K562 (cell line): ENCODE data around the gene UBASH3A. TPM values are rescaled to one million over a fixed set of nuclear protein-coding genes. Genes with fewer than 3 reads are reported as not detected.
A peak's percentile ranks its signal among the peaks of the same experiment; 100 is the strongest.

ENCODE experiments used
- ATAC-seq: fragments of 200-7000 bp; cut with Tn5 transposase; 3 replicates; pipeline ENCODE4 v1.9.1; 2020; ENCODE audit warnings: moderate library complexity
- BruUV-seq: library from RNA; stranded (reverse); fragments of 400-500 nt; replicated peaks from 2 replicates; lab custom pipeline; 2021; lab: Mats Ljungman, UMichigan
- CTCF ChIA-PET: fragments of 300-600 bp; formaldehyde crosslinking; extraction: SDS; loops from one replicate; lab custom pipeline; 2021; ENCODE audit warnings: low intra/inter-chr PET ratio; lab: Yijun Ruan, JAX
- POLR2A ChIA-PET: fragments of 300-600, 350-650 bp; sonication (Branson Sonifier 250); formaldehyde crosslinking; extraction: SDS; loops from one replicate; lab custom pipeline; 2021; ENCODE audit warnings: antibody characterized with exemption, inconsistent platforms; lab: Yijun Ruan, JAX
- DNase-seq, 4 experiments: peaks; one replicate each; pipeline versions ENCODE4 v3.0.0 to v3.0.0-alpha.2; 2011 to 2018; ENCODE audit warnings: low spot score in 3 of 4, mixed read lengths in 3 of 4; ENCODE audit errors: extremely low read depth in 1 of 4
- FAIRE-seq: peaks from 2 replicates; lab custom pipeline; 2011; peaks lifted over from hg19 to GRCh38; lab: Jason Lieb, UNC
- H2AFZ ChIP-seq: 2 replicates; pipeline ENCODE4 v1.6.0; 2011; ENCODE audit warnings: low read depth, low read length, control low read depth, inconsistent platforms
- H3K27ac ChIP-seq: fragments of 200-600 bp; 3 replicates; pipeline ENCODE4 v1.8.0; 2011; ENCODE audit warnings: low read depth, mild to moderate bottlenecking, control low read depth, inconsistent platforms, low read length, moderate library complexity, mixed read lengths; ENCODE audit errors: extremely low read depth
- H3K27me3 ChIP-seq, 2 experiments: fragments of 300-600 bp in 1 of 2; 2 replicates in 1 of 2; 3 replicates in 1 of 2; pipeline versions ENCODE4 v1.6.0 to v1.8.0; 2011; ENCODE audit warnings: inconsistent platforms in 2 of 2, low read length in 2 of 2, mild to moderate bottlenecking in 1 of 2, mixed read lengths in 1 of 2, moderate library complexity in 1 of 2; ENCODE audit not compliant: control insufficient read depth in 2 of 2, insufficient read depth in 2 of 2
- H3K36me3 ChIP-seq: fragments of 300-600 bp; 3 replicates; pipeline ENCODE4 v1.8.0; 2011; ENCODE audit warnings: mild to moderate bottlenecking, low read length, inconsistent platforms; ENCODE audit not compliant: control insufficient read depth, insufficient read depth
- H3K4me1 ChIP-seq, 2 experiments: fragments of 200-600 bp in 1 of 2; replicated peaks in 1 of 2; 2 replicates in 1 of 2; 3 replicates in 1 of 2; pipeline versions ENCODE4 v1.5.1 to v1.8.0; 2011; ENCODE audit warnings: inconsistent platforms in 2 of 2, low read length in 2 of 2, mild to moderate bottlenecking in 1 of 2, mixed read lengths in 1 of 2, moderate library complexity in 1 of 2; ENCODE audit not compliant: control insufficient read depth in 2 of 2, insufficient read depth in 2 of 2
- H3K4me2 ChIP-seq: 2 replicates; pipeline ENCODE4 v1.6.1; 2011; ENCODE audit warnings: low read length, control low read depth, inconsistent platforms, mixed read lengths; ENCODE audit not compliant: insufficient read depth
- H3K4me3 ChIP-seq: fragments of 200-600 bp; sonication (generic), shearing (Covaris generic); 2 replicates; pipeline ENCODE4 v1.5.1; 2016; ENCODE audit warnings: control low read depth, inconsistent platforms
- H3K79me2 ChIP-seq: fragments of 200-600 bp; 3 replicates; pipeline ENCODE4 v1.8.0; 2011; ENCODE audit warnings: low read length, inconsistent platforms; ENCODE audit not compliant: control insufficient read depth, insufficient read depth
- H3K9ac ChIP-seq, 2 experiments: 2 replicates each; pipeline versions ENCODE4 v1.6.0 to v1.6.1; 2011; ENCODE audit warnings: low read depth in 2 of 2, low read length in 2 of 2, control low read depth in 1 of 2, inconsistent platforms in 1 of 2, mild to moderate bottlenecking in 1 of 2, mixed read lengths in 1 of 2; ENCODE audit not compliant: insufficient read depth in 1 of 2
- H3K9me1 ChIP-seq: one replicate; pipeline ENCODE4 v1.6.0; 2011; ENCODE audit warnings: inconsistent platforms, mild to moderate bottlenecking, low read length, moderate library complexity; ENCODE audit not compliant: control insufficient read depth, insufficient read depth
- H3K9me3 ChIP-seq: replicated peaks from 2 replicates; pipeline ENCODE4 v1.5.1; 2011; ENCODE audit warnings: low read depth, low read length, inconsistent platforms; ENCODE audit not compliant: control insufficient read depth, insufficient read depth
- H4K20me1 ChIP-seq: replicated peaks from 2 replicates; pipeline ENCODE4 v1.6.1; 2011; ENCODE audit warnings: low read length, inconsistent platforms, mixed read lengths; ENCODE audit not compliant: control insufficient read depth, insufficient read depth
- CBFB ChIP-seq: sonication (generic); formaldehyde crosslinking; IDR thresholded peaks from 2 replicates; pipeline ENCODE4 v1.4.0; 2020; ENCODE audit warnings: mild to moderate bottlenecking, missing genetic modification reagents
- DACH1 ChIP-seq: fragments of 450-650 bp; IDR thresholded peaks from 2 replicates; pipeline ENCODE4 v1.6.1; 2018; ENCODE audit not compliant: partially characterized antibody
- FOSL1 ChIP-seq: fragments of 200-800 bp; sonication (Bioruptor generic); conservative IDR thresholded peaks from 2 replicates; pipeline ENCODE4 v1.6.1; 2016; ENCODE audit warnings: missing genetic modification characterization, missing compliant biosample characterization
- JUN ChIP-seq, 2 experiments: sonication (generic) in 1 of 2; formaldehyde crosslinking in 1 of 2; IDR thresholded peaks; 2 replicates each; pipeline versions ENCODE4 v1.6.1 to v1.8.0; 2012 to 2022; ENCODE audit warnings: borderline replicate concordance in 2 of 2, mild to moderate bottlenecking in 2 of 2, improper control_type of control experiment in 1 of 2, low read depth in 1 of 2, low read length in 1 of 2, missing genetic modification reagents in 1 of 2
- JUND ChIP-seq, 2 experiments: IDR thresholded peaks; 2 replicates in 1 of 2; 3 replicates in 1 of 2; pipeline ENCODE4 v1.6.1; 2011; ENCODE audit warnings: borderline replicate concordance in 2 of 2, low read depth in 2 of 2, low read length in 2 of 2, improper control_type of control experiment in 1 of 2, missing biosample characterization in 1 of 2, missing genetic modification characterization in 1 of 2, missing genetic modification reagents in 1 of 2
- KDM4B ChIP-seq, 2 experiments: fragments of 450-650 bp in 1 of 2; sonication (generic) in 1 of 2; IDR thresholded peaks; 2 replicates each; pipeline ENCODE4 v1.6.1; 2016 to 2017; ENCODE audit warnings: borderline replicate concordance in 2 of 2, antibody characterized with exemption in 1 of 2, low read depth in 1 of 2, mild to moderate bottlenecking in 1 of 2
- NFE2 ChIP-seq: IDR thresholded peaks from 2 replicates; pipeline ENCODE4 v1.6.1; 2014; ENCODE audit warnings: antibody characterized with exemption, low read depth
- STAT5B ChIP-seq: fragments of 250-450 bp; sonication (Bioruptor Pico); IDR thresholded peaks from 2 replicates; pipeline ENCODE4 v1.8.0; 2021; ENCODE audit warnings: mild to moderate bottlenecking, inconsistent platforms
- ZNF584 ChIP-seq: fragments of 200-800 bp; sonication (Bioruptor generic); IDR thresholded peaks from 2 replicates; pipeline ENCODE4 v1.6.1; 2016; ENCODE audit warnings: low read depth, mild to moderate bottlenecking, missing genetic modification characterization, missing compliant biosample characterization
- WGBS: fragments of 100-300 bp; shearing (Covaris generic); methylation state at CpG from one replicate; pipeline ENCODE4 v1.1.6; 2016; ENCODE audit warnings: low coverage, mixed read lengths; ENCODE audit not compliant: insufficient coverage; ENCODE audit errors: missing lambda C conversion rate; 5-methylcytosine and 5-hydroxymethylcytosine counted together
- in situ Hi-C: fragments of 300-500 bp; cut with MboI; formaldehyde crosslinking; loops from 4 replicates; pipeline ENCODE4 v1.15.0; 2018; ENCODE audit warnings: inconsistent platforms, mixed read lengths
- intact Hi-C: fragments of 100-400 bp; cut with micrococcal nuclease; formaldehyde crosslinking; loops from 2 replicates; pipeline ENCODE4 v1.14.2; 2022
- polyA plus RNA-seq, 8 experiments: library from polyadenylated mRNA; depleted of rRNA in 4 of 8; stranded (reverse) in 5 of 8; unstranded in 3 of 8; fragments of >200 nt; fragmentation: Nextera tagmentation in 2 of 8; fragmentation: Illumina TruSeq in 1 of 8; extraction: Ambion mirVana in 2 of 8; extraction: Trizol in 1 of 8; gene quantifications; 2 replicates each; pipeline versions ENCODE4 v1.2.1 to v1.2.3, GENCODE V29; 2011 to 2014; ENCODE audit warnings: inconsistent platforms in 1 of 8, missing spikeins in 1 of 8
- total RNA-seq, 7 experiments: library from RNA; depleted of rRNA in 6 of 7; stranded (reverse); fragments of >200 nt in 6 of 7; fragmentation: Illumina TruSeq in 2 of 7; extraction: Trizol in 2 of 7; gene quantifications; 2 replicates each; pipeline versions ENCODE4 v1.2.1 to v1.2.3, GENCODE V29; 2011 to 2021; ENCODE audit warnings: low replicate concordance in 1 of 7
- TF ChIP-seq, protein P1 (sequence below): fragments of 450-650 bp; IDR thresholded peaks from 2 replicates; pipeline ENCODE4 v1.6.1; 2018; ENCODE audit warnings: mild to moderate bottlenecking, low read depth; ENCODE audit not compliant: partially characterized antibody

UBASH3A gene
- total and polyA plus RNA-seq, 9 of the 15 experiments (the other 6 are each of a cell fraction or from before 2014, with no cell fraction given), result 0.23 to 1.8 (median 1.1) TPM

DNA sequence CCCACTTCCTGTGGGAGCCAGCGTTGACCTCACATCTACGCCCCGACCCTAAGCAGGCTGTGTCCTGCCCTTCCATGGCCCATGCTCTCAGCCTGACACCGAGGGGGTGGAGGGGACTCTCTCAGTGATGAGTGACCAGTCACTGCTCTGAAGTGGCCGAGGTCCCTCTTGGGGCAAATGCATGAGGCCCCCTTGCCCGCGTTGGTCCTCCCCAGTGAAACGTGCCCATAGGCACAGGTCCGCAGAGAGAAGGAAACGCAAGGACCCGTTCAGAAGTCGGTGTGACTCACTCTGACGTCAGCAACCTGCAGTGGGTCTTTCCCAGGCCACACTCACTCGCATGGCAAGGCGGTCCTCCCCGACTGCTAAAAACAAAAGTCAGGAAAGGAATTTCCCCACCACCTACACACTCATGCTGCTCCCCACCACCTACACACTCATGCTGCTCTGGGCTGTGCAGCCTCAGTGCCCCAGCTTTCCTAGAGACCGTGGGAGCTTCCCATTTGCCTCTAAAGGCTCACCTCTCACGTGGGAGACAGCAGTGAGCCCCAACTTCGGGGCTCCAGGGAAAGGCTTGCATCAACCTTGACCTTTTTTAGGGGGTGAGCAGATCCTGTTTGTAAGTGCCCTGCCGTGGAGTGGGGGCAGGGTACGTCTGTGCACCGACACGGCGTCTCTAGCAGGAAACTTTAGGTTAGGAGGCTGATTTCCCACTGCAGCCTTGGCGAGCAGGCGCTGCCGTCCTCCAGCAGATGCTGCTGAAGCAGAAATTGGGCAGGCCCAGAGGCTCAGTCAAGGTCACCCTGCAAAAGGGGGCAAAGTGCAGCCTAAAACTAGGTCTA is 11.4 kb downstream of the UBASH3A start:
- H3K36me3 ChIP-seq, result peaks cover 4% of the 10 kb centered on the region; the same call in 2 of the 3 replicates
- no peak overlapping the region for H3K9ac ChIP-seq
- TF ChIP-seq JUN (IDR thresholded peaks at IDR 0.05; ENCODE audit: borderline replicate concordance, low read depth, low read length) (peak; percentile 83), JUN (CRISPR knock-in tag; IDR thresholded peaks at IDR 0.05; ENCODE audit: borderline replicate concordance) (no peak), ZNF584 (CRISPR knock-in tag) (no peak), NFE2 (no peak), FOSL1 (tag) (peak; percentile 82), STAT5B (CRISPR knock-in tag) (no peak), CBFB (CRISPR knock-in tag) (no peak), DACH1 (no peak), KDM4B (IDR thresholded peaks at IDR 0.05; ENCODE audit: borderline replicate concordance in 2 of 2, low read depth in 1 of 2) (0 out of 4 replicates have a peak, but pooled peaks of 1 of the 2 experiments have one; percentile 29), JUND (IDR thresholded peaks at IDR 0.05; ENCODE audit: borderline replicate concordance, low read depth, low read length) (peak; percentile 89), JUND (tag; IDR thresholded peaks at IDR 0.05; ENCODE audit: borderline replicate concordance, low read depth, low read length) (peak; percentile 72; the same call in 2 of the 3 replicates)
- TF ChIP-seq, protein P1, sequence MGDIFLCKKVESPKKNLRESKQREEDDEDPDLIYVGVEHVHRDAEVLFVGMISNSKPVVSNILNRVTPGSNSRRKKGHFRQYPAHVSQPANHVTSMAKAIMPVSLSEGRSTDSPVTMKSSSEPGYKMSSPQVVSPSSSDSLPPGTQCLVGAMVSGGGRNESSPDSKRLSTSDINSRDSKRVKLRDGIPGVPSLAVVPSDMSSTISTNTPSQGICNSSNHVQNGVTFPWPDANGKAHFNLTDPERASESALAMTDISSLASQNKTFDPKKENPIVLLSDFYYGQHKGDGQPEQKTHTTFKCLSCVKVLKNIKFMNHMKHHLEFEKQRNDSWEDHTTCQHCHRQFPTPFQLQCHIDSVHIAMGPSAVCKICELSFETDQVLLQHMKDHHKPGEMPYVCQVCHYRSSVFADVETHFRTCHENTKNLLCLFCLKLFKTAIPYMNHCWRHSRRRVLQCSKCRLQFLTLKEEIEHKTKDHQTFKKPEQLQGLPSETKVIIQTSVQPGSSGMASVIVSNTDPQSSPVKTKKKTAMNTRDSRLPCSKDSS, result no peak

More for the DNA sequence above, 11.4 kb downstream of the UBASH3A start:
- in situ Hi-C loops (no loop called here), intact Hi-C loops (no loop called here)
- Histone ChIP-seq H3K27ac (no peak overlapping the region; the same call in 2 of the 3 replicates), H3K27me3 (no peaks in the 10 kb centered on the region), H3K9me3 (no peaks in the 10 kb centered on the region), H3K4me2 (peak overlapping the region; percentile 23; the same call in 1 of the 2 replicates), H3K4me1 (peaks cover 11 to 20% of the 10 kb centered on the region in 2 experiments; a peak in 4 of 5 replicates), H4K20me1 (no peaks in the 10 kb centered on the region), H3K4me3 (no peak overlapping the region), H3K9me1 (peaks cover 3% of the 10 kb centered on the region), H3K79me2 (no peaks in the 10 kb centered on the region), H2AFZ (peak overlapping the region; percentile 60)
- BruUV-seq, result no TSS peak
- WGBS, result 38% methylated on average over 27 of the region's 27 CpGs
- ChIA-PET POLR2A (interaction anchor here (0.7 to 1.4 kb wide), 2 partner anchors 12 to 1458 kb away, joined by 3 to 6 read pairs; partner anchors contain the start of gene UBASH3A), CTCF (no interaction called here)
- FAIRE-seq (peak; percentile 68), ATAC-seq (peak; percentile 48), DNase-seq (peak; percentile 45 to 64 (median 54))
